ENCODE results near the gene PSAP. TPM values are rescaled to one million over a fixed set of nuclear protein-coding genes. Genes with fewer than 3 reads are reported as not detected.

PSAP gene
- total RNA-seq, 1 donor from 2014 or later: 907 TPM

DNA sequence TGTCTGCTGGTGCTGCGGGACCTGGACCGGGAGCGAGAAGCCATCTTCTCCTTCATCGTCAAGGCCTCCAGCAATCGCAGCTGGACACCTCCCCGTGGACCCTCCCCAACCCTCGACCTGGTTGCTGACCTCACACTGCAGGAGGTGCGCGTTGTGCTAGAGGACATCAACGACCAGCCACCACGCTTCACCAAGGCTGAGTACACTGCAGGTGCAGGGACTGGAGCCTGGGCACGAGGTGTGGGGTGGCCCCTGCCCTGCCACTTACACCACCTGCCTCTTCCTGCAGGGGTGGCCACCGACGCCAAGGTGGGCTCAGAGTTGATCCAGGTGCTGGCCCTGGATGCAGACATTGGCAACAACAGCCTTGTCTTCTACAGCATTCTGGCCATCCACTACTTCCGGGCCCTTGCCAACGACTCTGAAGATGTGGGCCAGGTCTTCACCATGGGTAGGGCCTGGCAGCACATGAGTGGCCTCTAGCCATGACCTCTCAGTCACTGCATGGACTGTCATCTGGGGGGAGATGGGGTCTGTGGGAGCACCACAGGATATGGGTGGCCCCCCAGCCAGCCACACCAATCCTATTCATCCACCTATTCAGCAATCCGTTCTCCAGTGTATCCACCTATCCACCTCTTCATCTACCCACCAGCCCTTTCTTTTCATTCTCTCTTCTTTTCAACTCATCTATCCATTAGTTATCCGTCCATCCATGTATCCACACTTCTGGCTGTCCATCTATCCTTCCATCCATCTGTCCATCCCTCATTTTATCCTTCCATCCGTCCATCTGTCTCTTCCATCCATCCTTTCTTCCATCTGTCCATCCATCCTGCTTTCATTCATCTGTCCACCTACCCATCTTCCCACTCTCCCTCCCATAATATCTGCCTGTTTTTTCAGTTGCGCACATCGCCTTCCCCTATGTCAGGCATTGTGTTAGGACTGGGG is 43.2 kb downstream of the PSAP start:
- DNase-seq: no peak

- no peak for DNase-seq
These were observed 44.1 kb downstream of the PSAP start for GRCh38 chr10:71806704-71807556.

GRCh38 chr10:71805776-71806703 is 45.0 kb downstream of the PSAP start:
- peak; percentile 54 for DNase-seq

DNA sequence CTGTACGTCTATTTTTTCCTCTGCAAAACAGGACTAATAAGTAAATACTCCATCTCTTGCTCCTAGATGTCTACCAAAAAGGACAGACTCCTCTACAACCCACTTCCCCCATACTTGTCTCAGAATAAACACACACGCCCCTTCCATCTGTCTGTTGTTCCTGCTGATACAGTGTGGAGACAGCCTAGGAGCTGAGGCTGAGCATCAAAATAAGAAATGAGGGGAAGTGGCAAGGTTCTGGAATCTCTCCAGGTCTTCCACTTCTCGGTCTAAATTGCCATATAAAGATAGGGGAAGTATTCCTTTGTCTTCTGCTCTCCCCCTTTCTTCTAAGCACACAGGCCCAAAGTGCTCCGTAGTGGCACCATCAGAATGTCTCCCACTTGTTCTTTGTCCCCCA is 47.0 kb downstream of the PSAP start:
- DNase-seq: no peak

GRCh38 chr10:71802715-71803488 is 48.1 kb downstream of the PSAP start:
- no peak for DNase-seq

GRCh38 chr10:71802235-71802634 is 48.8 kb downstream of the PSAP start:
- no peak for DNase-seq

GRCh38 chr10:71801361-71801760 is 49.7 kb downstream of the PSAP start:
- no peak for DNase-seq

- no peak for DNase-seq
These were observed 51.2 kb downstream of the PSAP start for GRCh38 chr10:71799608-71800453.

- no peak for DNase-seq
These were observed 51.9 kb downstream of the PSAP start for GRCh38 chr10:71799112-71799511.

DNA sequence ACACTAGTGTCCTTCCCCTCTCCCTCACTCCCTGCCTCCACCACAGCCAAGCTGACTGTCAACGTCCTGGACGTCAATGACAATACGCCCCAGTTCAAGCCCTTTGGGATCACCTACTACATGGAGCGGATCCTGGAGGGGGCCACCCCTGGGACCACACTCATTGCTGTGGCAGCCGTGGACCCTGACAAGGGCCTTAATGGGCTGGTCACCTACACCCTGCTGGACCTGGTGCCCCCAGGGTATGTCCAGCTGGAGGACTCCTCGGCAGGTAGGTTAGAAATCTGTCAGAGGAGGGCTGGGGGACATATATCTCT is 52.8 kb downstream of the PSAP start:
- DNase-seq: no peak

DNA sequence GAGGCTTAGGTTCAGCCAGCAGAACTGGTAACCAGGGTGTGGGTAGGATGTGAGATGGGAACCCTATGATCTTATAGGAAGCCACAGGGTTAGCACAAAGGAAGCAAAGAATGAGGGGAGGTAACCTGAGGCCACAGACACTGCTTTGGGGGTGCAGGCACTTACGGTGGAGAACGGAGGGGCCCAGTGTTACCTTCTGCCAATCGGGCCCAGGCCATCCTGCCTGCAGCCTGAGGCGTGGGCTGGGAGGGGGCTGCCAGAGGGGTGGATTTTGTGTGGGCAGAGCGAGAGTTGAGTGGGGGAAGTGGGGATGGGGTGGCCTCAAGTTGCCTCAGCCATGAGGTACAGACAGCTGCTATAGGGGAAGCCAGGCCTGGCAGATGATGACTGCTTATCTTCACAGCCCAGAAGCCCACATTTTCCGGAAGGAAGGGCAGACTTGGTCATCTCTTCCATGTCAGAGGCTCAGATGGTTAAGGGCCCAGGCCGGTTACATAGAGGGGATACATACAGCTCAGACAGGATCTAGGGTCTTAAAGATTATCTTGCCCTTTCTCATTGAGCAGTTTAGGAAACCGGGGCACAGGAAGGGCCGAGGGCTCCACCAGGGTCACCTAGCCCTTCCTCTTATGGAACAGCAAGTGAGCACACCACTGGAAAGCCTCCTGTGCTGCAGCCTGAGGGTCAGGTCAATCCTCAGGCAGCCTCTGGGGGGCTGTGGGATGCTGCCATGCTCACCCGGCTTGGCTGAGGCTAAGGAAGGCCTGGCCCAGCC is 53.3 kb downstream of the PSAP start:
- peak; percentile 73 for DNase-seq

- no peak for DNase-seq
These were observed 54.2 kb downstream of the PSAP start for GRCh38 chr10:71796749-71797405.

GRCh38 chr10:71795248-71795647 is 55.8 kb downstream of the PSAP start:
- DNase-seq: peak; percentile 63

DNA sequence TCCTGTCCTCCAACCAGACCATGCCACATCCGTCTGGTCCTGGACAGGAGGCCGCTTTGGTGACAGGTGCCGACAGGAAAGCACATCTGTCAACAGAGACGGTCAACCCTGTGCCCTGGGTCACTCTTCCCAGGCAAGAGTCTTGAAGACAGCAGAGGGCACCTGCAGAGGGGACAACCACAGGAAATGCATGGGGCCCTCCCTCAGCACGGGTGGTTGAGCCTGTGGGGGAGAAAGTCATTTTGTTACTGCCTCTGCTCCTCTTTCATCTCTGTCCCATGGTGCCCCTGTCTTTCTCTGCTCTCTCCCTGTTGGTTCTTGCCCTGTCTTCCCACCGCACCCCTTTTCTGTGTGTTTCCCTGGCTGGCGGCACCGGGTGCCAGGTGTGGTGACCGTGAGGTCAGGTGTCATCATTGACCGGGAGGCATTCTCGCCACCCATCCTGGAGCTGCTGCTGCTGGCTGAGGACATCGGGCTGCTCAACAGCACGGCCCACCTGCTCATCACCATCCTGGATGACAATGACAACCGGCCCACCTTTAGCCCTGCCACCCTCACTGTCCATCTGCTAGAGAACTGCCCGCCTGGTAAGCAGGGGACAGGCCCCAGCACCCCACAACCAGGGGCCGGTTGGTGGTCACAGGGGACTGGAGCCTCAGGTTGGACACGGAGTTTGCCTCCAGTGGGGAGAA is 60.2 kb downstream of the PSAP start:
- no peak for DNase-seq

GRCh38 chr10:71789871-71790270 is 61.2 kb downstream of the PSAP start:
- DNase-seq: no peak

DNA sequence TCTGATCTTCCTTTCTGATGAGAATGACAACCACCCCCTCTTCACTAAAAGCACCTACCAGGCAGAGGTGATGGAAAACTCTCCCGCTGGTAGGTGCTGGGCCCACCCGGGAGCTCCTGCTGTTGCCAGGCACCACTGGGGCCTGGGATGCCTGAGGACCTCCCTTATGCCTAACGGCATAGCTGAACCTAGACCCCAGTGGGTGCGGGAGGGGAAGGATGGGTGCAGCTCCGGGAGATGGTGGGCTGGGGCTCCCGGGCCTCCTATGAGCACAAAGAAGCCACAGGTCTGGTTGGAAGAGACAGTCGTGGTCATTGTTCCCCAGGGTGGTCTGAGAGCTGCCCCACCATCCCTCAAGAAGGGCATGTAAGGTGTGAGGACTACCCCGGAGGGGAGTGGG is 62.1 kb downstream of the PSAP start:
- DNase-seq: no peak

DNA sequence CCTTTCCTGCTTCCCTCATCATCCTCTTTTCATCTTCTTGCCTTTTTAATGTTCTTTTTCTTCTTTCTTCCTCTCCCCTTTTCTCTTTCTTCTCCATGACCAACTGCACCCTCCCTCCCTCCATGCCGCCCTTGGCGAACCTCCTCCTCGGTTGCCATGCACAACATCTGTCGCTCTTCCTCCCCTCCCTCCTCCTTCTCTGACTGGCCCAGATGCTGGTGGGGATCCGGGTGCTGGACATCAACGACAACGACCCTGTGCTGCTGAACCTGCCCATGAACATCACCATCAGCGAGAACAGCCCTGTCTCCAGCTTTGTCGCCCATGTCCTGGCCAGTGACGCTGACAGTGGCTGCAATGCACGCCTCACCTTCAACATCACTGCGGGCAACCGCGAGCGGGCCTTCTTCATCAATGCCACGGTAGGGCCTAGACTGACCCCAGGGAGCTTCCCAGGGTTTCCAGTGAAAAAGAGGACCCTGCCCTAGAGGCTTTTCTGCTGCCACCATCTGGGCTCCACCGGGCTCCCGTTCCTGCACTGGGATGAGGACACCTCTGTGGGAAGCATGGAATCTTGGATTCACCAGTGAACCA is 66.3 kb downstream of the PSAP start:
- no peak for DNase-seq

DNA sequence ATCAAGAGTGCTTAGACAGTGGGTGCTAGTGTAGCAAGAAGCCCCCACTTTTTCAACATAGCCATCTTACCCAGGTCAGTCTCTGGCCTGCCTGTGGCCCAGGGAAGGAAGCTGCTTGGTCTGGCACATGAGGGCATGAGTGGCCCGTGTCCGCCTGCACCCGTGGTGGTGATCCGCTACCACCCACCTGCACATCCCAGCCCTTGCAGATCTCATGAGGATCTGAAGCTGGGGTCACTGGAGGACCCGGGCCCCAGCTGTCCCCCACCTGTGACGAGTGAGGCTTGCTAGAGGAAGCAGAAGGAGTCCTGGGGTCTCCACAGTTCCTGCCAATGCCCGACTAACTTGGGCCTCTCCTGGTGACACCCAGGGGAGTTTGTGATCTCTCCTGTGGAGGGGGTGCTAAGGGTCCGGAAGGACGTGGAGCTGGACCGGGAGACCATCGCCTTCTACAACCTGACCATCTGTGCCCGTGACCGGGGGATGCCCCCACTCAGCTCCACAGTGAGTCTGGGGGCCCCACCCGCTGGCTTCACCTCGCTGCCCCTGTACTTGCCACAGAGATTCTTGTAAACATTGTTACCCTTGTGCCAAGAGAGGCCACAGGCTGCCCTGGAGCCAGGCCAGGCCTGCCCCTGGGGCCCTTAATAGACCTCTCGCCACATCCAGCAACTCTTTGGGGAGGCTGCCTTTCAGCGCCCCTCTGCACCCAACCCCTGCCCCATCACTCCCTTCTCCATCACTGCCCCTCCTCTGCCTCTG is 67.0 kb downstream of the PSAP start:
- DNase-seq: no peak
